CD14-positive monocyte (primary cell): ENCODE data around the gene CHST2. TPM values are rescaled to one million over a fixed set of nuclear protein-coding genes. Genes with fewer than 3 reads are reported as not detected.

Source experiments
- DNase-seq, 3 donors: peaks; one replicate each; pipeline ENCODE4 v3.0.0-alpha.2; 2011 to 2022
- H2AFZ ChIP-seq: 2 replicates; pipeline ENCODE4 v1.6.0; 2012; ENCODE audit warnings: mild to moderate bottlenecking, low read depth, low read length, inconsistent platforms; ENCODE audit not compliant: insufficient read depth, poor library complexity, severe bottlenecking
- H3K27ac ChIP-seq, 2 donors: 1 replicate in 1 of 2; 2 replicates in 1 of 2; pipeline ENCODE4 v1.5.1; 2012 to 2013; ENCODE audit warnings: low read length in 2 of 2, control low read depth in 1 of 2, inconsistent platforms in 1 of 2, low read depth in 1 of 2, mild to moderate bottlenecking in 1 of 2
- H3K27me3 ChIP-seq, 2 donors: one replicate each; pipeline versions ENCODE4 v1.6.0 to v1.6.1; 2011 to 2013; ENCODE audit warnings: low read length in 2 of 2; ENCODE audit not compliant: control insufficient read depth in 2 of 2, insufficient read depth in 2 of 2
- H3K36me3 ChIP-seq, 2 donors: replicated peaks in 1 of 2; 1 replicate in 1 of 2; 2 replicates in 1 of 2; pipeline versions ENCODE4 v1.5.1 to v1.6.1; 2012 to 2013; ENCODE audit warnings: low read length in 2 of 2, control low read depth in 1 of 2, inconsistent platforms in 1 of 2, mild to moderate bottlenecking in 1 of 2; ENCODE audit not compliant: insufficient read depth in 2 of 2, control insufficient read depth in 1 of 2
- H3K4me1 ChIP-seq, 2 donors: 1 replicate in 1 of 2; 2 replicates in 1 of 2; pipeline versions ENCODE4 v1.5.1 to v1.6.1; 2012 to 2013; ENCODE audit warnings: low read length in 2 of 2, control low read depth in 1 of 2, inconsistent platforms in 1 of 2, mild to moderate bottlenecking in 1 of 2, moderate library complexity in 1 of 2; ENCODE audit not compliant: insufficient read depth in 2 of 2, control insufficient read depth in 1 of 2
- H3K4me2 ChIP-seq: replicated peaks from 2 replicates; pipeline ENCODE3; 2012; ENCODE audit warnings: low read length, moderate library complexity, mild to moderate bottlenecking; ENCODE audit not compliant: poor library complexity, severe bottlenecking; ENCODE audit errors: extremely low read depth
- H3K4me3 ChIP-seq, 3 experiments: fragments of 200-600 bp in 1 of 3; sonication (generic) in 1 of 3; replicated peaks in 1 of 3; 1 replicate in 2 of 3; 2 replicates in 1 of 3; pipeline ENCODE4 v1.5.1; 2011 to 2013; ENCODE audit warnings: low read length in 3 of 3, mild to moderate bottlenecking in 3 of 3, control low read depth in 2 of 3, low read depth in 2 of 3, inconsistent platforms in 1 of 3, moderate library complexity in 1 of 3
- H3K79me2 ChIP-seq: 2 replicates; pipeline ENCODE4 v1.6.0; 2012; ENCODE audit warnings: mild to moderate bottlenecking, control low read depth, inconsistent platforms, low read length, moderate library complexity; ENCODE audit not compliant: insufficient read depth
- H3K9ac ChIP-seq: 2 replicates; pipeline ENCODE4 v1.6.0; 2017; ENCODE audit warnings: low read length, mild to moderate bottlenecking; ENCODE audit not compliant: insufficient read depth, poor library complexity, severe bottlenecking
- H3K9me3 ChIP-seq, 2 donors: replicated peaks in 1 of 2; 1 replicate in 1 of 2; 2 replicates in 1 of 2; pipeline versions ENCODE4 v1.5.1 to v1.6.1; 2012 to 2013; ENCODE audit warnings: low read length in 2 of 2, control low read depth in 1 of 2; ENCODE audit not compliant: control insufficient read depth in 1 of 2, insufficient read depth in 1 of 2
- H4K20me1 ChIP-seq: 2 replicates; pipeline ENCODE4 v1.6.0; 2012; ENCODE audit warnings: mild to moderate bottlenecking, low read length, control low read depth, moderate library complexity; ENCODE audit not compliant: insufficient read depth
- H3K27ac Mint-ChIP-seq, 7 donors: one replicate each; pipeline ENCODE4 v1.8.0; 2020; ENCODE audit warnings: mild to moderate bottlenecking in 7 of 7, mixed read lengths in 7 of 7, moderate library complexity in 6 of 7, inconsistent platforms in 2 of 7
- H3K27me3 Mint-ChIP-seq, 3 donors: one replicate each; pipeline ENCODE4 v1.8.0; 2021 to 2022; ENCODE audit warnings: low read depth in 3 of 3, mild to moderate bottlenecking in 3 of 3, mixed read lengths in 3 of 3, moderate library complexity in 3 of 3, inconsistent platforms in 1 of 3
- H3K36me3 Mint-ChIP-seq, 2 donors: one replicate each; pipeline ENCODE4 v1.8.0; 2020; ENCODE audit warnings: mixed read lengths in 2 of 2, inconsistent platforms in 1 of 2, mild to moderate bottlenecking in 1 of 2
- H3K4me1 Mint-ChIP-seq: one replicate; pipeline ENCODE4 v1.8.0; 2020; ENCODE audit warnings: mild to moderate bottlenecking, mixed read lengths
- H3K4me3 Mint-ChIP-seq, 2 donors: one replicate each; pipeline ENCODE4 v1.8.0; 2020; ENCODE audit warnings: mild to moderate bottlenecking in 2 of 2, mixed read lengths in 2 of 2, moderate library complexity in 1 of 2
- H3K9me3 Mint-ChIP-seq, 7 donors: one replicate each; pipeline ENCODE4 v1.8.0; 2020 to 2022; ENCODE audit warnings: mixed read lengths in 7 of 7, mild to moderate bottlenecking in 6 of 7, moderate library complexity in 6 of 7, inconsistent platforms in 2 of 7
- CTCF ChIP-seq: fragments of 200-600 bp; IDR thresholded peaks from one replicate; pipeline ENCODE4 v1.8.0; 2022; ENCODE audit warnings: antibody characterized with exemption, mild to moderate bottlenecking
- WGBS: methylation state at CpG from one replicate; pipeline ENCODE4 v1.1.5; 2013; ENCODE audit warnings: missing lambda C conversion rate; ENCODE audit not compliant: insufficient coverage; 5-methylcytosine and 5-hydroxymethylcytosine counted together
- intact Hi-C, 2 donors: fragments of 100-400 bp; cut with micrococcal nuclease; formaldehyde crosslinking; loops; one replicate each; pipeline versions ENCODE4 v1.15.0 to v1.15.1; 2023
- polyA plus RNA-seq, 3 donors: library from polyadenylated mRNA; depleted of rRNA in 1 of 3; unstranded in 2 of 3; stranded (reverse) in 1 of 3; fragments of 300-500 nt in 2 of 3; fragments of >200 nt in 1 of 3; fragmentation: Illumina TruSeq in 2 of 3; gene quantifications; 1 replicate in 2 of 3; 2 replicates in 1 of 3; pipeline ENCODE4 v1.2.3, GENCODE V29; 2012 to 2021

Gene CHST2
- polyA plus RNA-seq, 3 donors = 6.1 to 18.0 (median 9.6) TPM

- peaks cover 3% of the 10 kb centered on the region for H3K4me1 Mint-ChIP-seq
- peaks cover 0 to 5% (median 1%) of the 10 kb centered on the region in 7 donors for H3K9me3 Mint-ChIP-seq
- Histone ChIP-seq H3K4me3 (no peak overlapping the region), H3K27ac (no peak overlapping the region), H3K9me3 (peaks cover 0 to under 1% of the 10 kb centered on the region in 2 donors), H4K20me1 (no peaks in the 10 kb centered on the region), H3K27me3 (no peaks in the 10 kb centered on the region), H3K79me2 (no peaks in the 10 kb centered on the region), H3K9ac (no peak overlapping the region), H3K4me2 (no peak overlapping the region), H3K4me1 (peaks cover 5 to 6% of the 10 kb centered on the region in 2 donors), H3K36me3 (no peaks in the 10 kb centered on the region), H2AFZ (peak overlapping the region; percentile 27)
- H3K4me3 Mint-ChIP-seq = no peak overlapping the region
- 100% methylated on average over 1 of the region's 4 CpGs for WGBS
- DNase-seq = no peak
- TF ChIP-seq CTCF = no peak
- H3K27me3 Mint-ChIP-seq = peaks cover 1 to 2% (median 1%) of the 10 kb centered on the region in 3 donors
- intact Hi-C loops = no loop called here
- no peaks in the 10 kb centered on the region for H3K36me3 Mint-ChIP-seq
- H3K27ac Mint-ChIP-seq = no peak overlapping the region
Observed at GRCh38 chr3:143089965-143090364, 29.6 kb upstream of the CHST2 start.

GRCh38 chr3:143090486-143090885, 29.1 kb upstream of the CHST2 start:
- H3K4me2 ChIP-seq = no peak overlapping the region
- peaks cover 0 to 6% of the 10 kb centered on the region in 2 donors for H3K9me3 ChIP-seq
- H2AFZ ChIP-seq = peak overlapping the region; percentile 27
- H3K9ac ChIP-seq = no peak overlapping the region
- no peak for TF ChIP-seq CTCF
- peaks cover 0 to under 1% of the 10 kb centered on the region in 2 donors for H3K4me1 ChIP-seq
- no peak for DNase-seq
- 67% methylated on average over 3 of the region's 5 CpGs for WGBS
- Mint-ChIP-seq H3K27ac (peak overlapping the region in 1 of 7 donors; percentile 5), H3K27me3 (peaks cover 0 to 2% (median 1%) of the 10 kb centered on the region in 3 donors), H3K9me3 (peaks cover 0 to 10% (median 1%) of the 10 kb centered on the region in 7 donors), H3K4me3 (no peak overlapping the region), H3K36me3 (no peaks in the 10 kb centered on the region), H3K4me1 (no peaks in the 10 kb centered on the region)
- H3K36me3 ChIP-seq = no peaks in the 10 kb centered on the region
- no peak overlapping the region for H3K27ac ChIP-seq
- H3K4me3 ChIP-seq = no peak overlapping the region
- H4K20me1 ChIP-seq = no peaks in the 10 kb centered on the region
- intact Hi-C loops = no loop called here
- H3K27me3 ChIP-seq = no peaks in the 10 kb centered on the region
- H3K79me2 ChIP-seq = no peaks in the 10 kb centered on the region
